Measurements from ENCODE around the gene STK32C. TPM values are rescaled to one million over a fixed set of nuclear protein-coding genes. Genes with fewer than 3 reads are reported as not detected.

Gene STK32C
- total RNA-seq, 1 donor from 2014 or later = 4.7 TPM

- Histone ChIP-seq H3K9me3 (no peaks in the 10 kb centered on the region), H3K4me3 (no peak overlapping the region), H3K27me3 (no peaks in the 10 kb centered on the region), H3K36me3 (no peaks in the 10 kb centered on the region), H3K4me1 (no peaks in the 10 kb centered on the region), H3K27ac (no peak overlapping the region)
- intact Hi-C loops (cut with DNase I) = no loop called here
- no peak for TF ChIP-seq POLR2AphosphoS5 (IDR thresholded peaks at IDR 0.05; ENCODE audit: insufficient read depth in 1 of 2, low read depth in 1 of 2)
- TF ChIP-seq, protein P1, sequence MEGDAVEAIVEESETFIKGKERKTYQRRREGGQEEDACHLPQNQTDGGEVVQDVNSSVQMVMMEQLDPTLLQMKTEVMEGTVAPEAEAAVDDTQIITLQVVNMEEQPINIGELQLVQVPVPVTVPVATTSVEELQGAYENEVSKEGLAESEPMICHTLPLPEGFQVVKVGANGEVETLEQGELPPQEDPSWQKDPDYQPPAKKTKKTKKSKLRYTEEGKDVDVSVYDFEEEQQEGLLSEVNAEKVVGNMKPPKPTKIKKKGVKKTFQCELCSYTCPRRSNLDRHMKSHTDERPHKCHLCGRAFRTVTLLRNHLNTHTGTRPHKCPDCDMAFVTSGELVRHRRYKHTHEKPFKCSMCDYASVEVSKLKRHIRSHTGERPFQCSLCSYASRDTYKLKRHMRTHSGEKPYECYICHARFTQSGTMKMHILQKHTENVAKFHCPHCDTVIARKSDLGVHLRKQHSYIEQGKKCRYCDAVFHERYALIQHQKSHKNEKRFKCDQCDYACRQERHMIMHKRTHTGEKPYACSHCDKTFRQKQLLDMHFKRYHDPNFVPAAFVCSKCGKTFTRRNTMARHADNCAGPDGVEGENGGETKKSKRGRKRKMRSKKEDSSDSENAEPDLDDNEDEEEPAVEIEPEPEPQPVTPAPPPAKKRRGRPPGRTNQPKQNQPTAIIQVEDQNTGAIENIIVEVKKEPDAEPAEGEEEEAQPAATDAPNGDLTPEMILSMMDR (IDR thresholded peaks at IDR 0.05) = no peak
- no peak for TF ChIP-seq POLR2A (IDR thresholded peaks at IDR 0.05)
- DNase-seq (ENCODE audit: extremely low spot score in 2 of 2) = no peak
These were observed 109.2 kb downstream of the STK32C start for GRCh38 chr10:132198381-132199181.

- TF ChIP-seq, protein P1 (IDR thresholded peaks at IDR 0.05) = no peak
- TF ChIP-seq POLR2A (IDR thresholded peaks at IDR 0.05) = no peak
- TF ChIP-seq POLR2AphosphoS5 (IDR thresholded peaks at IDR 0.05; ENCODE audit: insufficient read depth in 1 of 2, low read depth in 1 of 2) = no peak
- H3K27ac ChIP-seq = no peak overlapping the region
- intact Hi-C loops (cut with DNase I) = no loop called here
- no peaks in the 10 kb centered on the region for H3K27me3 ChIP-seq
- no peaks in the 10 kb centered on the region for H3K36me3 ChIP-seq
- H3K9me3 ChIP-seq = no peaks in the 10 kb centered on the region
- no peak overlapping the region for H3K4me3 ChIP-seq
- no peaks in the 10 kb centered on the region for H3K4me1 ChIP-seq
- DNase-seq (ENCODE audit: extremely low spot score in 2 of 2) = no peak
These were observed 109.7 kb downstream of the STK32C start for GRCh38 chr10:132198068-132198370.

- H3K27me3 ChIP-seq = no peaks in the 10 kb centered on the region
- H3K27ac ChIP-seq = no peak overlapping the region
- no peak for DNase-seq (ENCODE audit: extremely low spot score in 2 of 2)
- no peaks in the 10 kb centered on the region for H3K36me3 ChIP-seq
- no peak overlapping the region for H3K4me3 ChIP-seq
- no peaks in the 10 kb centered on the region for H3K9me3 ChIP-seq
- no peaks in the 10 kb centered on the region for H3K4me1 ChIP-seq
- intact Hi-C loops (cut with DNase I) = no loop called here
- TF ChIP-seq POLR2A (IDR thresholded peaks at IDR 0.05) = no peak
- TF ChIP-seq, protein P1 (IDR thresholded peaks at IDR 0.05) = no peak
- no peak for TF ChIP-seq POLR2AphosphoS5 (IDR thresholded peaks at IDR 0.05; ENCODE audit: insufficient read depth in 1 of 2, low read depth in 1 of 2)
These were observed 110.3 kb downstream of the STK32C start for GRCh38 chr10:132197271-132198067.

- intact Hi-C loops (cut with DNase I) = no loop called here
- Histone ChIP-seq H3K9me3 (no peaks in the 10 kb centered on the region), H3K36me3 (no peaks in the 10 kb centered on the region), H3K27ac (no peak overlapping the region), H3K4me3 (no peak overlapping the region), H3K27me3 (no peaks in the 10 kb centered on the region), H3K4me1 (no peaks in the 10 kb centered on the region)
- no peak for DNase-seq (ENCODE audit: extremely low spot score in 2 of 2)
- no peak for TF ChIP-seq POLR2A (IDR thresholded peaks at IDR 0.05)
- TF ChIP-seq, protein P1 (IDR thresholded peaks at IDR 0.05) = no peak
- TF ChIP-seq POLR2AphosphoS5 (IDR thresholded peaks at IDR 0.05; ENCODE audit: insufficient read depth in 1 of 2, low read depth in 1 of 2) = no peak
These were observed 111.3 kb downstream of the STK32C start for GRCh38 chr10:132196178-132197113.
